RPMI8226 (cell line): ENCODE results near the gene ATP7B.
A peak's percentile ranks its signal among the peaks of the same experiment; 100 is the strongest.

Source experiments
- DNase-seq: peaks from one replicate; pipeline ENCODE4 v3.0.0-alpha.2; 2015

ATP7B gene

DNA sequence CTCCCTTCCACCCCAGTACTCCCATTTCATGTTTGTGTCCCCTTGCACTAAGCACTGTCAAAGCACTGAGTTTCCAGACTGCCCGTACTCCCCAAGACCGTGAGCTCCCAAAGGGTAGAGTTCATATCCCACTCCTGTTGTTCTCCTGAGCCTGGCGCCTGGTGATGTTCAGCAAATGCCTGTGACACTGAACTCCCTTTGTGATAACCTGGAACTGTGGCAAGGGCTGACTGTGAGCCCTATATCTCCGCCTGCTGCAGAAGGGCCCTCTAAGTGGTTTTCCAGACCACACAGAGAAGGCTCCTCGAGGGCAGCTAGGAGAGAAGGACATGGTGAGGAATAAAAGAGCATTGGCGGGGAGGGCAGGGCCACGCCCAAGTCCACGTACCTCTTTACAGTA, 67.5 kb downstream of the ATP7B start:
- no peak for DNase-seq

DNA sequence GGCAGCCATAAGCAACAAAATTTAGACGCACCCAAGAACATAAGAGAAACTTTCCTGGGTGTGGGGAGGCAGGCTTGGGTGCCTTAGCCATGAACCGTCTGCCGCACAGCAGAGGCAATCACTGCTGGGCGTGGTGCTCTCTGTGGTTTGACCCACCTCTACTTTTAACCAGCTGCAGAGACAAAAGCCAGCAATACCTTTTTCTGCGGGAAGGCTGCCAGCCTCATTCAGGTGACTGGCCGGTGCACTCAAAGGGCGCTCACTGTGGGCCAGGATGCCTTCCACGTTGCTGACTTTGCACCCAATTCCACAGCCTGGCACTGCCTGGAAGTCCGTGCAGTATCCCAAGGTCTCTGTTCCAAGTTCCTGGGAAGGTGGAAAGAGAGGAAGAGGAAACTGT, 69.1 kb downstream of the ATP7B start:
- peak; percentile 91 for DNase-seq

DNA sequence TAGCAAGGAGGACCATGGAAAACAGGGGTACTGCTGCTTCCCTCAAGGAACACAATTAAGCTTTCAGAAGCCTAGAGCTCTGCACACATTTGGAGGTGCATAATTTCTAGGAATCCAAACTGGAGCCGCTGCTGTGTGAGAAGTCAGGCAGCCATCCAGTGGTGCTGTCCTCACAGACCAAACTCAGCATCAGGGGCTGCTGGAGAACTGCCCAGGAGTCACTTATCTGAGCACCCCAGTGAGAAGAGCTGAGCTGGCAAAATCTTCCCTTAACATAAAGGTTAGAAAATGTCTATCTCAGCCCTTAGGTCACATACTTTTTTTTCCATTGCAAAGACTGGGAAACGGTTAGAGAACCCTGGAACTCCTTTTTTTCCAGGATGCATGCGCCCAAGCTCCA, 72.8 kb downstream of the ATP7B start:
- peak; percentile 81 for DNase-seq

DNA sequence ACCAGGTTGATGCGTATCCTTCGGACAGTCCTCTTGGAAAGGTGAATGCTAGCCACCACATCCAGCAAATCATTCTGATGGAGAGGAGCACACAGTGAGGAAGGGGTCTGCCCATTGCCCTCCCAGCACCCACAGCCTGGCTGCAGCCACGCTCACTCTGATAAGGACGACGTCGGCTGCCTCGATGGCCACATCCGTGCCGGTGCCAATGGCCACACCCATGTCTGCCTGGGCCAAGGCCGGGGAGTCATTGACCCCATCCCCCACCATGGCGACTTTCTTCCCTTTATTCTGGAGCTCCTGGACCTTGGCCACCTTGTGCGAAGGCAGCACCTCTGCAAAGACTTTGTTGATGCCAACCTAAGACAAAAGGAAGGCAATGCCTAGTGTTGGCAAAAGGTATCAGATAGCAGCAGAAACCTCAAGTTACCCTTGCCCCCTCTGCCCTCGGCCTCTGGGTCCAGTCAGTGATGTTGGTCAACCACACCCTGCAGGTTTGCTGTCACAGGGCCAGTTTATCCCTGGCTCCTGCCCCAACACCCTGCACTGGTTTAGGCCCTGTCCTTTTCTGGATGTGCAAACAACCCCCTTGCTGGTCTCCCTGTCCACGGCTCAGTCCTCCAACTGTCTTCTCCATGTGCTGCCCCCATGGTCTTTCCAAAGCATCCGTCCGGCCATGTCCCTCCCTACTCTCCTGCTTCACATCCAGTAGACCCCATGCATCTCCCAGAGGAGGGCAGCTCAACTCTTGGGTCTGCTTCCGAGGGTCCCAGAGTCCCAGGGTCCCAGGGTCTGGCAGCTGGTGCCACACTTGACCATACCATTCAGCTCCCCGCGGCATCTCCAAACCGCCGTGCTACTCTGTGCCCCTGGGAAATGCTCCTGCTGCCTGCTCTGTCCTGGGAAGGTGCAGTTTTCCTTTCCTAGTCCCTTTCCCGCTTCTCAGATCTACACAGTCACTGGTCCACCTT, 73.6 kb downstream of the ATP7B start:
- DNase-seq, result no peak

DNA sequence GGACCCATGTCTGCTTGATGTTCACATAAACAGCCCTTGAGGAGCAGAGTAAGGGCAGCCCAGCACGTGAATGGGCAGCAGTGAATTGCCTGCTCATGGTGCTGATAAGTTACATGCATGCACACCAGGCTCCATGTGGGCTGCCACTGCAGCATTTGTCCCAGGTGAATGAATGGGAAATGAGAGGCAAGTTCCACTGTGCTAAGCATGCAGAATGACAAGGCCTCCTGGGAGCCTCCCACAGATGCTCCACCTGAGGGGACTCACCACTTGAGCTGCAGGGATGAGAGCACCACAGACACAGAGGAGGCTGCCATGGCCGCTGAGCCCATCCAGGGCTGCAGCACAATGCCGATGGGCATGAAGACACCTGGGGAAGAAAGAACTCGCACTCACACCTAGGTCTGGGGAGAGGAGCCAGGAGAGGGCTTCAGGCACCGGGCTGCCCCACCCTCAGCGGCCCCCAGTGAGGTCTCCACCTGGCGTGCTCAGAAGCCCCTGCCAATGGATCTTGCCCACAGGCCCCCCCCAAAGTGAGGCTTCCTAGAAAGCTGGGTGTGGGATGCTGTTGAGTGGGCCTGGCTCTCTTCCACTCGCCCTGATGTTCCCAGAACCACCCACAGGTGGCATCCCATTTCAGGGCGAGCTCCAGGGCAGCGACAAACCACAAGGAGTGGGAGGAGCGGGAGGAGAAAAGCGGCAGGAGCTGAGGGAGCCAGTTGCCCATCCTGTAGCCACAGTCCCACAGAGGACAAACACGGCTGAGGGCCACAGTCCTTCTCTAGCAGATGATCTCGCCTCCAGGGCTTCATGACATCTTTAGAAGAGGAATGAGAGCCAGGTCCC, 75.7 kb downstream of the ATP7B start:
- peak; percentile 36 for DNase-seq

DNA sequence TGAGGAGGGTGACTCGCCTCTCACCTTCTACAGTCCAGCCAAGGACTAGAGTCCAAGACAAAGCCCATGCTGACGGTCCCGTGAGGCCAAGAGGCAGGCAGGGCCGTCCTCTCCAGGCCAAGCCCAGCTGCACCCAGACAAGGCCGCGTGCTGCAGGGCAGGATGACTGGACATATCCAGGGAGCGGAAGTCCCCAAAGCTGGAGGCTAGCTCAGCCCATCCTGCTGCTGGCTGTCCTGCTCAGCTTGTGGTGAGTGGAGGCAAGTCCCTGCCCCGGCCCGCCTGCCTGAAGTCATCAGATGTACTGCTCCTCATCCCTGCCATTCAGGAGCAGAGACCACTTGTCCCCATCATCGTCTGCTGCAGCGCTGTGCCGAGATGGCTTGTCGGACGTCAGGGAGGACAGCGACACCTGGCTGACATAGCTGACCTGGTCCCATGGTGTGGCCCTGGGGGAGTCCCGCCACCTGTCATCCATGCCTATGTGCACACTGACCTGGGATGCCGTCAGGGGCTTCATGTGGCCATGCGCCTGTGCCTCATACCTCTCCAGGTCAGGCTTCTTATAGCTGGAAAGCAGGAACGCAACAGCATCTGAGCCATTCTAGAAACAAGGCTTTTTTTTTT, 76.7 kb downstream of the ATP7B start:
- DNase-seq, result no peak

DNA sequence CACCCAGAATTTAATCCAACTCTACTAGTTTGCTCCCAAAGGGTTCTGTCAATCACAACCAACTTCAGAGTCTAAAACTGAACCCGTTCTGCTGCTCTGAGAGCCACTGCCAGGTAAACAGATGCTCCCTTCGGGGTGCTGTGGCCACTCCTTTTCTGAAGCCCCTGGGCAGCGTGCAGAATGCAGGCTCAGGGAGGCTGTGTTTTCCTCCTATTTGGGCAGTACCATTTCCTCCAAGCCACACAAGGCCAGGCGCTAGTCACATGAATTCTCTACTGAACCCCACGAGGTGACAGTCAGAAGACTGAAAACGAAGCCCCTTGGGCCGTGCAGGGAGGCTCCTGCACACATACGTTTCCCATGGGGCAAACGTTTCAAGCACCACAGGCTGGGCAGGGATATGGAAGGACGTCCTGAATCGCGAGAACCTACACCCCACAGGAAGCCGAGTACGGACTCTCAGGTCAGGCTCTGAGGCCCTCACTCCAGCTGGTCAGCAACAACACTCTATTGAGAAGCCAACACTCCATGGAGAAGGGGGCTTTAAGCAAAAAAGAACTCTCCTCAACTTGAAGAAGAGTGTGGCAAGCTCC, 77.7 kb downstream of the ATP7B start:
- no peak for DNase-seq

DNA sequence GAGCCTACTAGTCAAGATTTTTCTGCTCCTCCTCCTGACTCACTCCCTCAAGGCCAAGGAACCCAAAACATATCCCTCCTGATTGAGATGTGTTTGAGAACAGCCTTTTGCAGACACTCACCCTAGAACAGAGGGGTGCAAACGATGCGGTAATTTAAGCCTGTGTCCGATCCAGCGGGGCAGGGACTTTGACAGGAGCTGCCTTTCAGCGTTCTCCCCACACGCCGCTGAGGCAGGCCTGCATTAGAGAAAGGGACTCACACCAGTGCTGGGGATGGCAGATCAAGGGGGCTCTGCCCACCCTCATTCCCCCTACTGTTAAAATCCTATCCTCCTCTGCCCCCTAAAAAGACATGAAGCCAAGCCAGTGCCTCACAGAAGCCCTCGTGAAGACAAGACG, 79.0 kb downstream of the ATP7B start:
- no peak for DNase-seq

DNA sequence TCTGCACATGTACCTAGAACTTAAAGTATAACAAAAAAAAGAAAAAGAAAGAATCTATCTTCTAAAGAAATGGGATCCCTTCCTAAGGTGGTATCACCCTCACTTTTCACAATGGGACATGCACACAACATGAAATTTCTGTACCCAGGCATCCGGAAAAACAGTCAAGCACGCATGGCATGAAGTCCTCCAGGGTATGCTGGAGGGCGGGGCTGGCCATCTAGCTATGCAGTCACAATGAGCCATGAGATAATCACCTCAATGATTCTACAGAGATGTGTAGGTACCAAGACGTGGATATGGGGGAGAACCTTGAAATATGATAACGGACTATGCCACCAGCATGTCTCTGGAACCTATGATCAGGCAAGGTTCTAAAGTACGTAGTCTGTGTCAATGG, 79.6 kb downstream of the ATP7B start:
- no peak for DNase-seq

DNA sequence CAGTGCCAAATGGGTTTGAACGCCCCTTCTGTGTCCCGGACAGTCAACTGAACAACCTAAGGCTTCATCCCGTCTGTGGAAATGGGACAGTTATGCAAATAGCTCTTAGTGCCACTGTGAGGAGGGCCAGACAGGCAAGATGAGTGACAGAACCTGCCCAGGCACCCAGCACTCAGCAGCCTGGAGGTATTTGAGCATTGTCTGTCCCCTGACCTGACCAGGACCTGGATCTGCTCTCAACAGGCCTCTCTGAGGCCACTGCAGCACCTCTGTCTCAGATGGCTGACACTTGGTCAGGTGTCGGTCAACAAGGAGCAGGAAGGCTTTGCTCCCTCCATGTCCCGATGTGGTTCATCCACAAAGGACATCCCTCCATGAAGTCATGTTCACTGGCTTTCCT, 81.6 kb downstream of the ATP7B start:
- no peak for DNase-seq

DNA sequence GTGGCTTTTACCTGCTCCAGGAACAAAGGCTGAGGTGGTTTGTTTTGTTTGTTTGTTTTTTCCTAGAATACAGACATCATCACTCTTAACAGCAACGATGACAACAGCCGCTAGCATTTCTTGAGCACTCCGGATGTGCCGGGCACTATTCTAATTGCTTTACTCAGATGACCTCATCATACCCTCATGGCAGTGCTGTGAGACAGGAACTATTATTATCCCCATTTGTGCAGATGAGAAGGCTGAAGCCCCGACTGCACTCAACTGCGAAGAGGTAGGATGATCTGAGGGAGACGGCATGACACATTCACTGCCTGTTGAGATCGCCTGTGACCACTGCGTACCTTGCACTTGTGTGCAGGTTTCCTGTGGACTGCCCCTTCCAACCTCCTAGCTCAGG, 83.0 kb downstream of the ATP7B start:
- DNase-seq, result no peak

DNA sequence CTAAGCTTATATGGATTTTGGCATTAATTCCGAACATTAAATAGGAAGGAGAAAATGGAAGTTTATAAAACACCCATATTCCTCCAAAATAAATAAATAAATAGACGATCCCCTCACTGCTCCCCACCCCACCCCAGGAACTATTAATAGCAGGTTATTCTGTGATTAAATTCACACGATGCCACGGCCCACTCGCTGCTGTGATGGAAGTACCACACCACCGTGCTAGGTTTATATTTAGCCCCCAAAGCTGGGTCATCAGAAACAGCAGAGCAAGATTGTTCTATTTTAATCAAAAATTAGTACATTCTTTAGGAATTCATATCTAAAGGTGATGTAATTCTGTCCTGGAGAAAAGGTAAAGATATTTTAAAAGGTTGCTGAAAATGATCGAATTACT, 84.1 kb downstream of the ATP7B start:
- no peak for DNase-seq

DNA sequence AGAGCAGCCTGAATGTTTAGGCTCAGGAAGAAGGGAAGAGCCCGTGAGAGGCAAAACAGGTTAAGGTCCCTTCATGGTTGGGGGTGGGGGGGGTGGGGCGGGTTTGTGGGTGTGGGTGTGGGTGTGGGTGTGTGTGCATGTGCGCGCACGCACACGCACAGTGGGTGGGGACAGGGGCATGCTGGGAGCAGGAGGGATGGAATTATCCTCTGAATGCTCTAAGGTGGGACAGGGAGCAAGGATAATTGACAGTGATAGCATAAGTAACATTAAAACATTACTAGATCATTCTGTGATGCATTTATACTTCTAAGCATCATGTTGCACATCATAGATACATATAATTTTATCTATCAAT, 84.7 kb downstream of the ATP7B start:
- no peak for DNase-seq

DNA sequence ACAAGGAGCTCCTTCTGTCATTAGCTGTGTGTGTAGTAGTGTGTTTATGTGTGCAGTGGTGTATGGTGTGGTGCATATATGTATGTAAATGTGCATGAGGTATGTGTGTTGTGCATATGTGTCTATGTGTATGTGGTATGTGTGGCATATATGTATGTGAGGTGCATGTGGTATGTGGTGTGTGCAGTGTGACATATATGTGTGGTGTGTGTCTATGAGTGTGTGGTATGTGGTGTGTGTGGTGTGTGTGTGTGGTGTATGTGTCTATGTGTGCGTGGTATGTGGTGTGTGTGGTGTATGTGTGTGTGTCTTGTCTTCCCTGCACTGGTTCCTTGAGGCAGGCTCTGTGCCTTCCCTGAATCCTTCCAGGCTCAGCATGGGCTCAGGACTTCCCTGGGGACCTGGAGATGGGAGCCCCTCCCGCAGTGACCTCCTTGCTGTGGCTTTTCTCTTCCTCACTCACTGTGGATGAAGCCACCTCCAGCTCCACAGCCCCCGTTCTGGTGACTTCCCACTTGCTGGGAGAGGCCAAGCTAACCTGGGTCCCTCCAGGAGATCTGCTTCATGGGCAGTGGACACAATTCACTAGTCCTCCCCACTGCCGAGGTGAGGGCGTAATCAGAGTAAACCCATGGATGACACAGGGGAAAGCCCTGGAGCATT, 85.3 kb downstream of the ATP7B start:
- DNase-seq, result no peak

DNA sequence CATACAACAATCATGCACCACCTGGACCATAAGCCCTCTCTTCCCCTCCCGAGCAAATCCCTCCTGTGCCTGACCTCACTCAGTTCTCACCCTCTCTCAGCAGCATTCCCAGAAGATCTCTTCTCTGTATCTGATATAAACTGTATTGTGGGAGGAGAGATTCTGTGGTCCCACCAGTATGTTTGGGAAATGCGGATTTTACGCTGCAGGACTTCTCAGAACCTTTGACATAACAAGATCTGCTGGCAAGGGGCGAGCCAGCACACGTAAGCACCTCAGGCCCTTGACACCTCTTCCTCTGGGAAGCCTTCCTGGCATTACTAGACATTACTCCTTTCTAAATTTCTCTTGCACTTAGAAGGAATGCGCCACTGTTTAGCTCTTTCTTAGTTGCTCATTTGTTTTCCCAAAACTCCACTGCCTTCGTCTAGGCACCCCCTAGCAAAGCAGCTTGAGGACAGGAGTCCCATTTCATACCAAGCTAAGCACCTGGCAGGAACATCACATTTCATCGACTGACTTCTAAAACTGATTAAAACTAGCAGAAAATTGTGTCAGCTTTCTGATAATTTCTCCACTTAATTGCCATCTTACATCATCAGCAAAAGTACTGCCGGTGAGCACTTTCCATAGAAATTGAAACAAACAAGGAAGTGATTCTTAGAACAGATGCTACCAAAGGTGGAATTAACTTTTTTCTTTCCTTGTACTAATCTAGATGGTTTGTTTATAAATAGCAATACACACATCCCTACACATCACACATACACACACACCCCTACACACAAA, 86.3 kb downstream of the ATP7B start:
- no peak for DNase-seq

DNA sequence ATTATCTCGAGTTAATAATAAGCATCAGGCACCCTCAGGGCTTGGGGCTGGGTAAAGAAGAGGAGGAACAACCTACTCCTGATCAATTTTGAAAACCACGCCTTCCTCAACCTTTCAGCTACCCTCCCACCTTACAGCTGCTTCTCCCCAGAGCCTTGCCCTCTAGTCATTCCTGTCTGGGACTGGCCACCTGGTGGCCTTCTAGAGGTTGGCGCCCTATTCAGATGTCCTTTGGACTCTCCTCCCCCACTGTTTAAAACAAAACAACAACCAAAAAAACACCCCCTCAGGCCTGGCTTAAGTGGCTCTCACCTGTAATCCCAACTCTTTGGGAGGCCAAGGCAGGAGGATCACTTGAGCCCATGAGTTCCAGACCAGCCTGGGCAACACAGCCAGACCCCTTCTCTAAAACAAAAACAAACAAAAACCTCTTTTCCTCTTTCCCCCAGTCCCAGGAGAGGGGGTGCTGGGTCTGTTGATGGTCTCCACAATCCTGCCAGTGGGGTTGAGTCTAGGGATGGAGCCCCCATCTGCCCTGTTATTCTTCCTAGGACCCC, 87.2 kb downstream of the ATP7B start:
- DNase-seq, result peak; percentile 26

DNA sequence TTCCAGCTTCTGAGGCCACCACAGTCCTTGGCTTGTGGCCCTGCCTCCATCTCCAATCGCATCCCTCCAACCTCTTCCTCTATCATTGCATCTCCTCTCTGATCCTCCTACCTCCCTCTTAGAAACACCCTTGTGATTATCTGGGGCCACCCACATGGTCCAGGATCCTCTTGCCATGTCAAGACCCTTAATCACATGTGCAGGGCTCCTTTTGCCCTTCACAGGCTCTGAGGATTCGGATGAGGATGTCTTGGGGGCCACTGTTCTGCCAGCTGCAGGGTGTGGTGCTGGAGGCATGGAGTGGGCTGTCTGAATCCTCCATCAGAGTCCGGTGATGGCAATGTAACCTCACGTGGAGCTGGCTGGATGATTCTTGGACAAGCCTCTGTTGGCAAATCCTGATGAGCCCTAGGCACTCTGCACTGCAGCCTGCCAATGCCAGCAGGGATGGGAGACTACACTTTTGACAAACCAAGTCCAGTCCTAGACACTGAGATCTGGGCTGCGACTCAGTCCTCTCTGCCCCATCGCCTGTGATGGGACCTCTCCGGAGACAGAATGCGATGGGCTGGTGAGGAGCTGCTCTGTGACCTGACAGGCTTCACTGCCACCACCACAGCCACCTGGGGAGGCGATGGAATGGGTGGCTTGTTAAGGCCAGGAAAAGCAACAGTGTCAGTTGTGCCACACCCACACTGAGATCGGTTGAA, 88.3 kb downstream of the ATP7B start:
- no peak for DNase-seq

DNA sequence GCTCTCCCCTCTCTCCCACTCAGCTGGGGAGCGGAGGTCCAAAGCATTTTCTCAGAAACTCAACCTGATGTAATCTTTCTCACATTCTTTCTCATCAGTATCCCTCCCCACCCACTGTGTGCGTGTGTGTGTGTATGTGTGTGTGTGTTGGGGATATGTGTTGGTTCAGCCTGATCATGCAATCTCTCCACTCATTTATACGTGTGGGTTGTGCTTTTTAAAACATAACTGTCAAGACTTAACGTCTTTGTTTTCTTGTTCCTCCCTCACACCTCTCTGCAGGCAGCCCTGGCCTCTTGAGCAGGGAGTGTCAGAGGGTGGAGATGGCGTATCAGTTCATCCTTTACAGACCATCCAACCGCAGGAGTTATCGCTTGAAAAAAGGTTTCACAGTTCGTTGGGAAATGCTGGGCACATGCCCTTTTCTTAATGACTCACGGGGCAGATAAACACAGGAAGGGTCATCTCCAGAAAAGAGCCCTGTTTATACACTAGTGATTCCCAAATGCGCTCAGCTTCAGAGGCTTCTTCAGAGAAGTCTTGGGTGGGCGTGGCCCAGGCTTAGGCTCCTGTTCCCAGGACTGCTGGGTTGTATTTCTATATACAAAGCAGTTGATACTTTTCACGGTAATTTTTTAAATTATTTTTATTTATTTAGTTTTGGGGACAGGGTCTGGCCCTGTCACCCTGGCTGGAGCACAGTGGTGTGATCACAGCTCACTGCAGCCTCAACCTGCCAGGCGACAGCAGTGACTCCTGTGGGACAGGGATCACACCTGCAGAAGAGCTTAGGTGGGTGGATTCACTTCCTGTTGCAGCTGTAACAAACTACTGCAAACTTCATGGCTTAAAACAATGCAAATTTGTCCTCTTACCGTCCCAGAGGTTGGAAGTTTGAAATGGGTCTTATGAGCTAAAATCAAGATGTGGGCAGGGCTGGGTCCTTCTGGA, 89.2 kb downstream of the ATP7B start:
- peak; percentile 33 for DNase-seq

DNA sequence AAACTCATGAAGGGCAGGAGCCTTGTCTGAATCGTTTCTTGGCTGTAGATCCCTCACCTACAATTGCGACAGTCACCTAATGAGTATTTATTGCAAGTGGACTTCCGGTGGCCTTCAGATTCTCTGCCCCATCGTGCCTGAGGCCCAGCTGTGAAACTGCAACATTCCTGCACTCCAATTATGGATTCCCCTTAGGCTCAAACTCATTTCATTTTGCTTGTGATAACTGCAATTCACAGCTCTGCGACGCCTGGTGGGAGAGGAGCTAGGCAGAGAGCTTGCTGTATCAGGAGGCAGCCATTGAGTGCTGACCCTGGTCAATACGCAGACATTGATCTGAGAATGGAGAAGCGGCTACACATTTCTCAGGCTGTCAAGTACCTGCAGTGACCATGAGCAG, 90.5 kb downstream of the ATP7B start:
- DNase-seq, result no peak

DNA sequence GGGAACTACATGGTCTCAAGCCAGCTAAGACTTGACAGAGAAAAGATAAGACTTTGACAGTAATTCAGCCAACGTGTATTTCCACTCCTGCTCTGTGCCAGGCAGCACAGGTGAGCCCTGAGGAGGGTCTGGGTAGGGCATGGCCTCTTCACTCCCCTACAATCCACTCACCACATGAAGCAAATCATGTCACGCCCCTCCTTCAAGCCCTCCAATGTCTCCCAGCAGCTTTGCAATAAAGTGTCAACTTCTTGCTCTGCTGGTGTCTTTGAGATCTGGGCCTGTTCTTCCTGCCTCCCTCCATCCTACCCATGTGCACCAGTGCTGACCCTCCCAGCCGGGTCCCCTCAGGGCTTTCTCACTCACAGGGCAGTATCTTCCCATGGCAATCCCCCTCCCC, 91.0 kb downstream of the ATP7B start:
- no peak for DNase-seq
